ENCODE results near the gene AP5S1. TPM values are rescaled to one million over a fixed set of nuclear protein-coding genes. Genes with fewer than 3 reads are reported as not detected.

AP5S1 gene
- total and polyA plus RNA-seq, 2 experiments from 2014 or later, result 20.5 to 25.0 TPM

- Histone ChIP-seq H4K20me1 (ENCODE audit: insufficient read depth) (no peaks in the 10 kb centered on the region), H2AFZ (no peak overlapping the region), H3F3A (ENCODE audit: insufficient read depth) (peaks cover 17% of the 10 kb centered on the region; the same call in 1 of the 2 replicates), H3K4me1 (ENCODE audit: insufficient read depth) (no peaks in the 10 kb centered on the region), H3K9me2 (ENCODE audit: insufficient read depth) (no peaks in the 10 kb centered on the region), H3K27me3 (replicated peaks; ENCODE audit: insufficient read depth) (no peaks in the 10 kb centered on the region), H3K27ac (no peak overlapping the region), H3K36me3 (ENCODE audit: low read depth) (peaks cover 6% of the 10 kb centered on the region; the same call in 1 of the 2 replicates), H3K4me2 (ENCODE audit: unreplicated experiment) (no peak overlapping the region), H3K4me3 (no peak overlapping the region), H3K79me2 (ENCODE audit: insufficient read depth) (peaks cover 9% of the 10 kb centered on the region), H3K9ac (no peak overlapping the region), H3K9me3 (ENCODE audit: low read depth) (no peaks in the 10 kb centered on the region)
- no peak for DNase-seq
- TF ChIP-seq EZH2phosphoT487 (IDR thresholded peaks at IDR 0.05; ENCODE audit: insufficient read depth, low read depth) (no peak), EZH2 (IDR thresholded peaks at IDR 0.05; ENCODE audit: insufficient read depth, poor library complexity, severe bottlenecking) (no peak)
- in situ Hi-C loops (cut with MboI), result no loop called here
Observed at GRCh38 chr20:3876676-3877075, 56.3 kb downstream of the AP5S1 start.

Other genes starting within 250 kb of the AP5S1 start
- not detected in 2 replicates for gene GFRA4, start 157.1 kb upstream of the AP5S1 start, total RNA-seq (2014; rRNA removed; shearing (Covaris generic))
- gene GFRA4, start 157.1 kb upstream of the AP5S1 start, polyA plus RNA-seq (2016; fragmentation: Nextera tagmentation; extraction: Ambion mirVana), result not detected in 2 replicates
- gene ADAM33, start 138.5 kb upstream of the AP5S1 start, total RNA-seq (2014; rRNA removed; shearing (Covaris generic)), result 53.1 and 57.9 TPM in 2 replicates
- 17.4 and 22.6 TPM in 2 replicates for gene ADAM33, start 138.5 kb upstream of the AP5S1 start, polyA plus RNA-seq (2016; fragmentation: Nextera tagmentation; extraction: Ambion mirVana)
- not detected in 2 replicates for gene SIGLEC1, start 107.9 kb upstream of the AP5S1 start, total RNA-seq (2014; rRNA removed; shearing (Covaris generic))
- gene SIGLEC1, start 107.9 kb upstream of the AP5S1 start, polyA plus RNA-seq (2016; fragmentation: Nextera tagmentation; extraction: Ambion mirVana), result not detected in 2 replicates
- gene HSPA12B, start 87.9 kb upstream of the AP5S1 start, total RNA-seq (2014; rRNA removed; shearing (Covaris generic)), result not detected in 2 replicates
- gene HSPA12B, start 87.9 kb upstream of the AP5S1 start, polyA plus RNA-seq (2016; fragmentation: Nextera tagmentation; extraction: Ambion mirVana), result 0.06 and 0.11 TPM in 2 replicates
- 44.9 and 49.1 TPM in 2 replicates for gene ADISSP, start 52.8 kb upstream of the AP5S1 start, total RNA-seq (2014; rRNA removed; shearing (Covaris generic))
- 62.6 and 65.4 TPM in 2 replicates for gene ADISSP, start 52.8 kb upstream of the AP5S1 start, polyA plus RNA-seq (2016; fragmentation: Nextera tagmentation; extraction: Ambion mirVana)
- gene SPEF1, start 39.1 kb upstream of the AP5S1 start, total RNA-seq (2014; rRNA removed; shearing (Covaris generic)), result not detected in 2 replicates
- gene SPEF1, start 39.1 kb upstream of the AP5S1 start, polyA plus RNA-seq (2016; fragmentation: Nextera tagmentation; extraction: Ambion mirVana), result 0.11 TPM in 1 of 2 replicates, not detected in the other
- gene CENPB, start 33.8 kb upstream of the AP5S1 start, total RNA-seq (2014; rRNA removed; shearing (Covaris generic)), result 134 and 153 TPM in 2 replicates
- 4.5 and 4.6 TPM in 2 replicates for gene CENPB, start 33.8 kb upstream of the AP5S1 start, polyA plus RNA-seq (2016; fragmentation: Nextera tagmentation; extraction: Ambion mirVana)
- 20.1 and 22.9 TPM in 2 replicates for gene CDC25B, start 24.2 kb upstream of the AP5S1 start, total RNA-seq (2014; rRNA removed; shearing (Covaris generic))
- 16.3 and 18.2 TPM in 2 replicates for gene CDC25B, start 24.2 kb upstream of the AP5S1 start, polyA plus RNA-seq (2016; fragmentation: Nextera tagmentation; extraction: Ambion mirVana)
- gene MAVS, start 26.3 kb downstream of the AP5S1 start, total RNA-seq (2014; rRNA removed; shearing (Covaris generic)), result 22.0 and 27.4 TPM in 2 replicates
- gene MAVS, start 26.3 kb downstream of the AP5S1 start, polyA plus RNA-seq (2016; fragmentation: Nextera tagmentation; extraction: Ambion mirVana), result 12.0 and 12.5 TPM in 2 replicates
- 43.7 and 65.1 TPM in 2 replicates for gene PANK2, start 68.8 kb downstream of the AP5S1 start, total RNA-seq (2014; rRNA removed; shearing (Covaris generic))
- 30.6 and 32.6 TPM in 2 replicates for gene PANK2, start 68.8 kb downstream of the AP5S1 start, polyA plus RNA-seq (2016; fragmentation: Nextera tagmentation; extraction: Ambion mirVana)
- 20.1 and 24.7 TPM in 2 replicates for gene RNF24, start 195.0 kb downstream of the AP5S1 start, total RNA-seq (2014; rRNA removed; shearing (Covaris generic))
- gene RNF24, start 195.0 kb downstream of the AP5S1 start, polyA plus RNA-seq (2016; fragmentation: Nextera tagmentation; extraction: Ambion mirVana), result 44.8 and 47.4 TPM in 2 replicates